GM19043 (cell line): Measurements from ENCODE around the gene ITGAX.

ENCODE experiments used
- ATAC-seq: cut with Tn5 transposase; IDR thresholded peaks from one replicate; pipeline ENCODE4 v1.9.1; 2021; ENCODE audit warnings: low read depth; ENCODE audit not compliant: unreplicated experiment

Gene ITGAX

DNA sequence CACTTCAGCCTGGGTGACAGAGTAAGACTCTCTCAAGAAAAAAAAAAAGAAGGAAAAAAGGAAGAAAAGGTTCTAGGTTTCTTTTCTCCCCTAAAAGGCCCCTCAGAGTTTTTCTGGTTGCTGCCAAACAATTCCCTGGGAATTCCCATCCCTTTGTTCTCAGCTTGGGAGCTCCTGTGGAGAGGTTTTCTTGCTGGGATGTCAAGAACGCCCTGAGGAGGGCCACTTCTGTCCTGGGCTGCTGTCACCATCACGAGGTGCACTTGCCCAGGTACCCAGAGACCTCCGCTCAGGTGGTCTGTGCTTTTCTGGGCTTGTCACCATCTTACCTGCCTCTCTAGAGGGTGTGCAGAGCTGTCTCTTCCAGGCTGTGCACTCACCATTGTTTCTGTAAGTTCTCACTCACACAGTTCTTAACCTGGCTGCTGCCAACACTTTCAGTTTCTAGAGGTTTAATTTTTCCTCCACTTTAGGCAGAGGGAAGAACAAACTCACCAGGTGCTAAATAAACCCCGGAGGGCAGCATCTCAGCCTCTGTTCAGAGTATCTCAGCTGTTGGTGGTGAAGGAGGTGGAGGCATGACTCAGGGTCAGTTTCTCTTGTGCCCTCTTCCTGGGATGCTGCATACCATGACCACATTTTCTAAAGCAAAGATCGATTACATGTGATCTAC lies 75.5 kb downstream of the ITGAX start:
- ATAC-seq = no peak
